GM18519 (cell line): ENCODE results near the gene FAM3A.
"Not testable (repeated sequence)": the region's sequence is repeated elsewhere in the genome, so short reads cannot be mapped to it uniquely, and the experiment has no call there.

ENCODE experiments used
- ATAC-seq: cut with Tn5 transposase; IDR thresholded peaks from one replicate; pipeline ENCODE4 v1.9.1; 2021; ENCODE audit warnings: mild to moderate bottlenecking, moderate library complexity; ENCODE audit not compliant: unreplicated experiment, low FRiP score

Gene FAM3A

GRCh38 chrX:154506483-154507332 is 9.3 kb downstream of the FAM3A start:
- no peak for ATAC-seq

- ATAC-seq: no peak
Measured at GRCh38 chrX:154505734-154506133, 10.3 kb downstream of the FAM3A start.

GRCh38 chrX:154502989-154503388 is 13.0 kb downstream of the FAM3A start:
- ATAC-seq: no peak

- no peak for ATAC-seq
Measured at GRCh38 chrX:154502098-154502497, 13.9 kb downstream of the FAM3A start.

- ATAC-seq: not testable (repeated sequence)
Measured at GRCh38 chrX:154501423-154501822, 14.6 kb downstream of the FAM3A start.

- ATAC-seq: not testable (repeated sequence)
Measured at GRCh38 chrX:154496591-154497137, 19.4 kb downstream of the FAM3A start.

- ATAC-seq: no peak
Measured at GRCh38 chrX:154495472-154495922, 20.5 kb downstream of the FAM3A start.

- ATAC-seq: no peak
Measured at GRCh38 chrX:154494715-154495114, 21.3 kb downstream of the FAM3A start.

- peak; percentile 74 for ATAC-seq
Measured at GRCh38 chrX:154490414-154491083, 25.5 kb downstream of the FAM3A start, which contains the start of gene SLC10A3. SLC10A3 (minus strand) TSS chrX:154490629; CDS start chrX:154488940, 1,689 bp downstream.

GRCh38 chrX:154490021-154490413 is 26.0 kb downstream of the FAM3A start:
- no peak for ATAC-seq

GRCh38 chrX:154489182-154489581 is 26.9 kb downstream of the FAM3A start:
- ATAC-seq: no peak

- no peak for ATAC-seq
Measured at GRCh38 chrX:154488336-154489075, 27.5 kb downstream of the FAM3A start.

- no peak for ATAC-seq
Measured at GRCh38 chrX:154487518-154488290, 28.3 kb downstream of the FAM3A start.

GRCh38 chrX:154486396-154487207 is 29.4 kb downstream of the FAM3A start, which contains the start of gene UBL4A:
UBL4A (minus strand) TSS chrX:154486615; CDS start chrX:154486584, 31 bp downstream.
- no peak for ATAC-seq

- no peak for ATAC-seq
Measured at GRCh38 chrX:154486052-154486395, 30.0 kb downstream of the FAM3A start.

GRCh38 chrX:154485150-154486051 is 30.6 kb downstream of the FAM3A start:
- no peak for ATAC-seq

- ATAC-seq: no peak
Measured at GRCh38 chrX:154484255-154485149, 31.5 kb downstream of the FAM3A start.
